IMR-90 (cell line): ENCODE results near the gene PINLYP. TPM values are rescaled to one million over a fixed set of nuclear protein-coding genes. Genes with fewer than 3 reads are reported as not detected.

Experiments
- ATAC-seq: fragments of 200-7000 bp; cut with Tn5 transposase; 2 replicates; pipeline ENCODE4 v1.9.1; 2020; ENCODE audit warnings: low read depth, mild to moderate bottlenecking, moderate library complexity
- BruUV-seq: library from RNA; stranded (reverse); fragments of 400-500 nt; replicated peaks from 2 replicates; lab custom pipeline; 2021; lab: Mats Ljungman, UMichigan
- CTCF ChIA-PET: fragments of 300-600 bp; formaldehyde crosslinking; extraction: SDS; loops from one replicate; lab custom pipeline; 2021; ENCODE audit warnings: antibody characterized with exemption; lab: Yijun Ruan, JAX
- POLR2A ChIA-PET: fragments of 300-600 bp; sonication (Branson Sonifier 250); formaldehyde crosslinking; loops from one replicate; lab custom pipeline; 2022; ENCODE audit warnings: antibody characterized with exemption; ENCODE audit not compliant: unreplicated experiment; lab: Charles Lee
- DNase-seq: peaks from one replicate; pipeline ENCODE4 v3.0.0; 2013
- H2AFZ ChIP-seq: replicated peaks from 2 replicates; pipeline ENCODE3; 2013; ENCODE audit warnings: low read length, mild to moderate bottlenecking; ENCODE audit not compliant: poor library complexity
- H2AK5ac ChIP-seq: 2 replicates; pipeline ENCODE4 v1.6.1; 2013; ENCODE audit warnings: low read depth, low read length, inconsistent platforms
- H2AK9ac ChIP-seq: replicated peaks from 2 replicates; pipeline ENCODE3; 2013; ENCODE audit warnings: mild to moderate bottlenecking, low read depth, low read length, moderate library complexity; ENCODE audit not compliant: poor library complexity
- H2BK120ac ChIP-seq: 2 replicates; pipeline ENCODE4 v1.6.1; 2013; ENCODE audit warnings: low read depth, low read length, inconsistent platforms
- H2BK15ac ChIP-seq: 3 replicates; pipeline ENCODE4 v1.6.1; 2013; ENCODE audit warnings: low read depth, low read length, inconsistent platforms
- H2BK20ac ChIP-seq: 2 replicates; pipeline ENCODE4 v1.6.1; 2013; ENCODE audit warnings: low read depth, mild to moderate bottlenecking, inconsistent platforms, low read length, moderate library complexity
- H2BK5ac ChIP-seq: 2 replicates; pipeline ENCODE4 v1.6.1; 2013; ENCODE audit warnings: mild to moderate bottlenecking, low read depth, low read length, inconsistent platforms; ENCODE audit not compliant: poor library complexity, severe bottlenecking
- H3K14ac ChIP-seq: replicated peaks from 2 replicates; pipeline ENCODE4 v1.6.1; 2013; ENCODE audit warnings: low read depth, low read length, inconsistent platforms
- H3K18ac ChIP-seq: 2 replicates; pipeline ENCODE4 v1.6.1; 2013; ENCODE audit warnings: low read depth, low read length, control low read depth
- H3K23ac ChIP-seq: 2 replicates; pipeline ENCODE4 v1.6.1; 2013; ENCODE audit warnings: low read depth, low read length, inconsistent platforms
- H3K27ac ChIP-seq: 2 replicates; pipeline ENCODE4 v1.5.1; 2013; ENCODE audit warnings: mild to moderate bottlenecking, control low read depth, low read length; ENCODE audit not compliant: insufficient read depth
- H3K27me3 ChIP-seq: 2 replicates; pipeline ENCODE4 v1.6.1; 2013; ENCODE audit warnings: low read length; ENCODE audit not compliant: control insufficient read depth, insufficient read depth
- H3K36me3 ChIP-seq: 2 replicates; pipeline ENCODE4 v1.6.1; 2013; ENCODE audit warnings: low read length, mixed read lengths; ENCODE audit not compliant: control insufficient read depth, insufficient read depth
- H3K4ac ChIP-seq: 2 replicates; pipeline ENCODE4 v1.6.1; 2013; ENCODE audit warnings: low read depth, low read length, inconsistent platforms
- H3K4me1 ChIP-seq: 2 replicates; pipeline ENCODE4 v1.6.1; 2013; ENCODE audit warnings: low read length, mixed read lengths; ENCODE audit not compliant: control insufficient read depth, insufficient read depth
- H3K4me2 ChIP-seq: 2 replicates; pipeline ENCODE4 v1.6.1; 2013; ENCODE audit warnings: low read depth, mild to moderate bottlenecking, control low read depth, low read length, moderate library complexity
- H3K4me3 ChIP-seq: 2 replicates; pipeline ENCODE4 v1.5.1; 2013; ENCODE audit warnings: low read depth, mild to moderate bottlenecking, control low read depth, low read length, moderate library complexity; ENCODE audit not compliant: insufficient read depth
- H3K56ac ChIP-seq: 2 replicates; pipeline ENCODE4 v1.6.1; 2013; ENCODE audit warnings: low read length, inconsistent platforms; ENCODE audit not compliant: insufficient read depth; ENCODE audit errors: extremely low read depth
- H3K79me1 ChIP-seq, 2 experiments: 2 replicates each; pipeline ENCODE4 v1.6.1; 2013; ENCODE audit warnings: low read length in 2 of 2, inconsistent platforms in 1 of 2, low read depth in 1 of 2
- H3K9ac ChIP-seq: 2 replicates; pipeline ENCODE4 v1.6.1; 2013; ENCODE audit warnings: low read depth, low read length, control low read depth
- H3K9me1 ChIP-seq: 2 replicates; pipeline ENCODE4 v1.6.1; 2013; ENCODE audit warnings: low read length, inconsistent platforms; ENCODE audit not compliant: insufficient read depth
- H3K9me3 ChIP-seq: 2 replicates; pipeline ENCODE4 v1.6.1; 2013; ENCODE audit warnings: low read length; ENCODE audit not compliant: control insufficient read depth, insufficient read depth
- H4K20me1 ChIP-seq: 2 replicates; pipeline ENCODE4 v1.6.1; 2013; ENCODE audit warnings: low read length, inconsistent platforms; ENCODE audit not compliant: insufficient read depth
- H4K5ac ChIP-seq: 2 replicates; pipeline ENCODE4 v1.6.1; 2013; ENCODE audit warnings: mild to moderate bottlenecking, low read depth, low read length, control low read depth
- H4K8ac ChIP-seq, 2 experiments: 2 replicates each; pipeline ENCODE4 v1.6.1; 2013; ENCODE audit warnings: low read depth in 2 of 2, low read length in 2 of 2, control low read depth in 1 of 2, inconsistent platforms in 1 of 2
- H4K91ac ChIP-seq: 2 replicates; pipeline ENCODE4 v1.6.1; 2013; ENCODE audit warnings: low read depth, low read length, inconsistent platforms; ENCODE audit not compliant: insufficient read depth
- BHLHE40 ChIP-seq: fragments of 150-350 bp; IDR thresholded peaks from 2 replicates; pipeline ENCODE4 v1.6.1; 2016; ENCODE audit warnings: mild to moderate bottlenecking, low read depth, low read length
- CEBPB ChIP-seq: IDR thresholded peaks from 2 replicates; pipeline ENCODE4 v1.6.1; 2012; ENCODE audit warnings: low read depth, low read length, improper control_type of control experiment
- FOS ChIP-seq: fragments of 150-350 bp; IDR thresholded peaks from 2 replicates; pipeline ENCODE4 v1.6.1; 2016; ENCODE audit warnings: low read depth, low read length
- MAZ ChIP-seq: IDR thresholded peaks from 2 replicates; pipeline ENCODE4 v1.6.1; 2012; ENCODE audit warnings: low read depth, mild to moderate bottlenecking, low read length, improper control_type of control experiment, moderate library complexity, borderline replicate concordance
- MXI1 ChIP-seq: IDR thresholded peaks from 2 replicates; pipeline ENCODE4 v1.6.1; 2012; ENCODE audit warnings: low read depth, mild to moderate bottlenecking, low read length, moderate library complexity, borderline replicate concordance
- NFE2L2 ChIP-seq: fragments of 150-350 bp; IDR thresholded peaks from 2 replicates; pipeline ENCODE4 v1.6.1; 2016; ENCODE audit warnings: low read depth, mild to moderate bottlenecking, low read length
- RAD21 ChIP-seq: IDR thresholded peaks from 2 replicates; pipeline ENCODE4 v1.6.1; 2012; ENCODE audit warnings: low read length, improper control_type of control experiment
- RFX5 ChIP-seq: IDR thresholded peaks from 2 replicates; pipeline ENCODE4 v1.8.0; 2012; ENCODE audit warnings: low read depth, mild to moderate bottlenecking, low read length, moderate library complexity
- WGBS, 2 experiments: methylation state at CpG; one replicate each; pipeline versions ENCODE4 v1.1.5 to v1.1.7; 2013; ENCODE audit warnings: missing lambda C conversion rate in 2 of 2; ENCODE audit not compliant: insufficient read length in 1 of 2; ENCODE audit errors: extremely low coverage in 2 of 2; 5-methylcytosine and 5-hydroxymethylcytosine counted together
- dilution Hi-C: fragments of 300-500 bp; cut with HindIII; formaldehyde crosslinking; loops from one replicate; pipeline ENCODE4 v1.14.3; 2018; ENCODE audit warnings: low sequenced_read_pairs; ENCODE audit not compliant: unreplicated experiment
- in situ Hi-C: fragments of 300-500 bp; cut with MboI; formaldehyde crosslinking; loops from 3 replicates; pipeline ENCODE4 v1.14.3; 2019; ENCODE audit warnings: low sequenced_read_pairs, inconsistent platforms, mixed read lengths
- intact Hi-C: fragments of 100-400 bp; cut with micrococcal nuclease; formaldehyde crosslinking; loops from 2 replicates; pipeline ENCODE4 v1.10.0; 2022
- polyA plus RNA-seq, 3 experiments: library from polyadenylated mRNA; depleted of rRNA; stranded (reverse); fragments of >200 nt; gene quantifications; 2 replicates each; pipeline ENCODE4 v1.2.3, GENCODE V29; 2012; ENCODE audit warnings: low replicate concordance in 1 of 3
- total RNA-seq: library from RNA; depleted of rRNA; stranded (reverse); fragments of >200 nt; gene quantifications from 2 replicates; pipeline ENCODE4 v1.2.3, GENCODE V29; 2012
- TF ChIP-seq, protein P1 (sequence below): conservative IDR thresholded peaks from 2 replicates; pipeline ENCODE4 v1.5.1; 2012; ENCODE audit warnings: mild to moderate bottlenecking, low read depth, low read length, improper control_type of control experiment
- TF ChIP-seq, protein P2 (sequence below): fragments of 150-350 bp; IDR thresholded peaks from 2 replicates; pipeline ENCODE4 v1.6.1; 2017; ENCODE audit warnings: mild to moderate bottlenecking, antibody characterized with exemption, low read length, low read depth

The PINLYP gene
- total and polyA plus RNA-seq, 2 of the 4 experiments (the other 2 are of a cell fraction) = 0.54 to 1.4 TPM

DNA sequence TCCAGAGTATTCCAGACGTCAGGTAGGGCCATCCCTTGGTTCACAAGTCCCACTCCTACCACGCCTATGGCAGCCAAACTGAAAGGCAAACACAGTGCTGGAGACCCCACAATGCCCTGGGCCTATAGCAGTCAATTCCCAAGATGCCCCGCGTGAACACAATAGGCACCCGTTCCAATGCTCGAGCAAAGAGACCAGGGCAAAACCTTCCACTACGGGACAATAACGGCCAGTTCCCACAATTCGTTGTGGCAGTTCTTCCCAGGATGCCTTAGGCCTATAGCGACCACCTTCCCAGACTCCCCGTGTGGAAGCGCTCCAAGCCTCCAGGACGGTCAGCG is 43.3 kb downstream of the PINLYP start:
- Histone ChIP-seq H2AK5ac (peak overlapping the region; percentile 78), H3K23ac (peak overlapping the region; percentile 65), H3K9me1 (peaks cover 7% of the 10 kb centered on the region), H3K79me1 (peaks cover 33 to 63% of the 10 kb centered on the region in 2 experiments), H3K9me3 (no peaks in the 10 kb centered on the region), H2AK9ac (peak overlapping the region; percentile 96), H3K4me2 (peak overlapping the region; percentile 86), H3K36me3 (peaks cover 3% of the 10 kb centered on the region; the same call in 1 of the 2 replicates), H3K9ac (peak overlapping the region; percentile 82), H3K14ac (peak overlapping the region; percentile 95), H3K4me3 (peak overlapping the region; percentile 66), H2AFZ (peak overlapping the region; percentile 99), H3K27ac (peak overlapping the region; percentile 77), H4K91ac (peak overlapping the region; percentile 92), H3K4ac (peak overlapping the region; percentile 97), H2BK120ac (peak overlapping the region; percentile 35), H3K18ac (peak overlapping the region; percentile 12), H4K8ac (peak overlapping the region; percentile 98 to 99), H4K20me1 (no peaks in the 10 kb centered on the region; the same call in 1 of the 2 replicates), H3K27me3 (no peaks in the 10 kb centered on the region), H3K56ac (peak overlapping the region; percentile 58), H2BK15ac (peak overlapping the region; percentile 55; the same call in 1 of the 3 replicates), H2BK20ac (no peak overlapping the region), H2BK5ac (peak overlapping the region; percentile 68), H3K4me1 (peaks cover 6% of the 10 kb centered on the region), H4K5ac (peak overlapping the region; percentile 84)
- ChIA-PET CTCF (interaction anchor here (0.7 kb wide), 1 partner anchor 98 kb away, joined by 3 read pairs; no protein-coding TSS in a partner anchor), POLR2A (no interaction called here)
- in situ Hi-C loops = no loop called here
- ATAC-seq (peak; percentile 28), DNase-seq (peak; percentile 8)
- no peak for TF ChIP-seq CEBPB
- no peak for TF ChIP-seq RAD21
- TF ChIP-seq BHLHE40 = no peak
- TF ChIP-seq FOS = no peak
- TF ChIP-seq RFX5 = no peak
- TF ChIP-seq NFE2L2 = no peak
- TF ChIP-seq MAZ = no peak
- TF ChIP-seq, protein P1, sequence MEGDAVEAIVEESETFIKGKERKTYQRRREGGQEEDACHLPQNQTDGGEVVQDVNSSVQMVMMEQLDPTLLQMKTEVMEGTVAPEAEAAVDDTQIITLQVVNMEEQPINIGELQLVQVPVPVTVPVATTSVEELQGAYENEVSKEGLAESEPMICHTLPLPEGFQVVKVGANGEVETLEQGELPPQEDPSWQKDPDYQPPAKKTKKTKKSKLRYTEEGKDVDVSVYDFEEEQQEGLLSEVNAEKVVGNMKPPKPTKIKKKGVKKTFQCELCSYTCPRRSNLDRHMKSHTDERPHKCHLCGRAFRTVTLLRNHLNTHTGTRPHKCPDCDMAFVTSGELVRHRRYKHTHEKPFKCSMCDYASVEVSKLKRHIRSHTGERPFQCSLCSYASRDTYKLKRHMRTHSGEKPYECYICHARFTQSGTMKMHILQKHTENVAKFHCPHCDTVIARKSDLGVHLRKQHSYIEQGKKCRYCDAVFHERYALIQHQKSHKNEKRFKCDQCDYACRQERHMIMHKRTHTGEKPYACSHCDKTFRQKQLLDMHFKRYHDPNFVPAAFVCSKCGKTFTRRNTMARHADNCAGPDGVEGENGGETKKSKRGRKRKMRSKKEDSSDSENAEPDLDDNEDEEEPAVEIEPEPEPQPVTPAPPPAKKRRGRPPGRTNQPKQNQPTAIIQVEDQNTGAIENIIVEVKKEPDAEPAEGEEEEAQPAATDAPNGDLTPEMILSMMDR = no peak
- no peak for TF ChIP-seq MXI1
- TF ChIP-seq, protein P2, sequence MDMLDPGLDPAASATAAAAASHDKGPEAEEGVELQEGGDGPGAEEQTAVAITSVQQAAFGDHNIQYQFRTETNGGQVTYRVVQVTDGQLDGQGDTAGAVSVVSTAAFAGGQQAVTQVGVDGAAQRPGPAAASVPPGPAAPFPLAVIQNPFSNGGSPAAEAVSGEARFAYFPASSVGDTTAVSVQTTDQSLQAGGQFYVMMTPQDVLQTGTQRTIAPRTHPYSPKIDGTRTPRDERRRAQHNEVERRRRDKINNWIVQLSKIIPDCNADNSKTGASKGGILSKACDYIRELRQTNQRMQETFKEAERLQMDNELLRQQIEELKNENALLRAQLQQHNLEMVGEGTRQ = no peak
- intact Hi-C loops = no loop called here
- dilution Hi-C loops = no loop called here
- WGBS, 2 experiments = 0% methylated on average over 12 of the region's 14 CpGs; no CpG with 5 or more reads in 1 of the 2 experiments
- BruUV-seq = no TSS peak
